Naive thymus-derived CD4-positive, alpha-beta T cell (primary cell): Measurements from ENCODE around the gene NCAM1. TPM values are rescaled to one million over a fixed set of nuclear protein-coding genes. Genes with fewer than 3 reads are reported as not detected.

ENCODE experiments used
- ATAC-seq: fragments of 150-1000 bp; cut with Tn5 transposase; 2 replicates; pipeline ENCODE4 v1.10.0; 2021; ENCODE audit warnings: mild to moderate bottlenecking, moderate library complexity
- CTCF ChIA-PET: fragments of 350-600 bp; sonication (Branson Sonifier 250); formaldehyde crosslinking; loops from one replicate; lab custom pipeline; 2021; ENCODE audit warnings: antibody characterized with exemption; lab: Charles Lee
- POLR2A ChIA-PET: fragments of 350-600 bp; sonication (Branson Sonifier 250); formaldehyde crosslinking; loops from one replicate; lab custom pipeline; 2021; ENCODE audit warnings: antibody characterized with exemption, inconsistent platforms; lab: Charles Lee
- DNase-seq, 9 donors: peaks; one replicate each; pipeline versions ENCODE4 v3.0.0 to v3.0.0-alpha.2; 2020 to 2022; ENCODE audit warnings: mixed read lengths in 1 of 9
- H3K27ac ChIP-seq: one replicate; pipeline ENCODE4 v1.7.0; 2013; ENCODE audit warnings: mild to moderate bottlenecking, low read depth, low read length, moderate library complexity
- H3K27me3 ChIP-seq, 2 donors: one replicate each; pipeline ENCODE4 v1.7.0; 2013; ENCODE audit warnings: low read length in 2 of 2, mild to moderate bottlenecking in 2 of 2, moderate library complexity in 2 of 2; ENCODE audit not compliant: control insufficient read depth in 2 of 2, insufficient read depth in 2 of 2
- H3K36me3 ChIP-seq, 3 experiments: 1 replicate in 2 of 3; 2 replicates in 1 of 3; pipeline ENCODE4 v1.7.0; 2013; ENCODE audit warnings: low read length in 3 of 3, mild to moderate bottlenecking in 3 of 3, moderate library complexity in 1 of 3; ENCODE audit not compliant: insufficient read depth in 3 of 3, control insufficient read depth in 2 of 3
- H3K4me1 ChIP-seq, 2 donors: one replicate each; pipeline ENCODE4 v1.7.0; 2013; ENCODE audit warnings: low read length in 2 of 2, mild to moderate bottlenecking in 2 of 2, moderate library complexity in 1 of 2; ENCODE audit not compliant: control insufficient read depth in 2 of 2, insufficient read depth in 2 of 2
- H3K4me3 ChIP-seq: 2 replicates; pipeline ENCODE4 v1.7.0; 2013; ENCODE audit warnings: mild to moderate bottlenecking, low read length
- H3K9me3 ChIP-seq, 3 experiments: 1 replicate in 2 of 3; 2 replicates in 1 of 3; pipeline ENCODE4 v1.7.0; 2013; ENCODE audit warnings: low read length in 3 of 3; ENCODE audit not compliant: control insufficient read depth in 2 of 3
- H3K27ac Mint-ChIP-seq, 9 donors: one replicate each; pipeline ENCODE4 v1.8.0; 2020 to 2022; ENCODE audit warnings: mixed read lengths in 9 of 9, mild to moderate bottlenecking in 8 of 9, moderate library complexity in 5 of 9, inconsistent platforms in 2 of 9
- H3K27me3 Mint-ChIP-seq, 5 donors: one replicate each; pipeline ENCODE4 v1.8.0; 2021 to 2022; ENCODE audit warnings: mixed read lengths in 5 of 5, mild to moderate bottlenecking in 1 of 5
- H3K36me3 Mint-ChIP-seq, 5 donors: one replicate each; pipeline ENCODE4 v1.8.0; 2020 to 2022; ENCODE audit warnings: mixed read lengths in 5 of 5, mild to moderate bottlenecking in 3 of 5, inconsistent platforms in 1 of 5
- H3K4me1 Mint-ChIP-seq, 7 donors: one replicate each; pipeline ENCODE4 v1.8.0; 2020 to 2022; ENCODE audit warnings: mixed read lengths in 7 of 7, mild to moderate bottlenecking in 3 of 7, inconsistent platforms in 1 of 7
- H3K4me3 Mint-ChIP-seq, 10 donors: one replicate each; pipeline ENCODE4 v1.8.0; 2020 to 2022; ENCODE audit warnings: mild to moderate bottlenecking in 10 of 10, mixed read lengths in 10 of 10, moderate library complexity in 6 of 10, inconsistent platforms in 2 of 10
- H3K9me3 Mint-ChIP-seq, 11 donors: one replicate each; pipeline ENCODE4 v1.8.0; 2020 to 2022; ENCODE audit warnings: mixed read lengths in 11 of 11, mild to moderate bottlenecking in 4 of 11, inconsistent platforms in 1 of 11, moderate library complexity in 1 of 11
- intact Hi-C, 2 donors: fragments of 100-400 bp; cut with micrococcal nuclease; formaldehyde crosslinking; loops; one replicate each; pipeline ENCODE4 v1.15.1; 2023
- polyA plus RNA-seq, 2 donors: library from polyadenylated mRNA; unstranded; fragments of 300-500 nt; fragmentation: Illumina TruSeq; gene quantifications; one replicate each; pipeline ENCODE4 v1.2.3, GENCODE V29; 2021
- total RNA-seq, 6 experiments: library from RNA in 5 of 6; stranded (reverse) in 5 of 6; gene quantifications; 1 replicate in 5 of 6; 2 replicates in 1 of 6; pipeline ENCODE4 v1.2.3 and lab custom pipeline; 2021 to 2026

NCAM1 gene
- total and polyA plus RNA-seq, 7 experiments from 2014 or later: 0.06 to 18.8 (median 1.0) TPM; not detected in 2

DNA sequence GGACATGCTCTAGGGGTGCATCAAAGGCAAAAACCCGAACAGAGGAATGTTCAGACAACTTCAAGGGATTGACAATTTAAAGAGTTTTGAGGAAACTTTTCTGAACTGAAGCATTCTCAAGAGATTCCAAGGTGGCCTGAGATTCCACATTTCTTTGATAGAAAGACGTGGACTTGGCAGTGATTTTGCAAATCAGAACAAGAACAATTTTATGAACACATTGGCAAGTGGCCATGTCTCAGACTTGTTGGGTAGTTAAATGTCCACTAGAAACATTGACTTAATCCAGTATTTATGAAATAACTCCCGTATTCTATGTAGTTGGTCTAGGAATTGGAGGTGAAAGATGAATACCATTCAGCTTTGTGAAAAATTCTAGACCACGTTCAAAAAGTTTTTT lies 13.8 kb downstream of the NCAM1 start:
- no peak for DNase-seq
- Mint-ChIP-seq H3K36me3 (no peaks in the 10 kb centered on the region), H3K4me3 (no peak overlapping the region), H3K27ac (no peak overlapping the region), H3K27me3 (peaks cover 3 to 28% (median 18%) of the 10 kb centered on the region in 5 donors), H3K4me1 (no peaks in the 10 kb centered on the region), H3K9me3 (peaks cover 0 to 3% (median 0%) of the 10 kb centered on the region in 11 donors)
- H3K4me3 ChIP-seq: no peak overlapping the region
- no peak for ATAC-seq
- H3K27me3 ChIP-seq: no peaks in the 10 kb centered on the region
- no peaks in the 10 kb centered on the region for H3K36me3 ChIP-seq
- no peaks in the 10 kb centered on the region for H3K9me3 ChIP-seq
- CTCF ChIA-PET: no interaction called here
- POLR2A ChIA-PET: no interaction called here
- no peak overlapping the region for H3K27ac ChIP-seq
- no peaks in the 10 kb centered on the region for H3K4me1 ChIP-seq
- intact Hi-C loops: no loop called here

DNA sequence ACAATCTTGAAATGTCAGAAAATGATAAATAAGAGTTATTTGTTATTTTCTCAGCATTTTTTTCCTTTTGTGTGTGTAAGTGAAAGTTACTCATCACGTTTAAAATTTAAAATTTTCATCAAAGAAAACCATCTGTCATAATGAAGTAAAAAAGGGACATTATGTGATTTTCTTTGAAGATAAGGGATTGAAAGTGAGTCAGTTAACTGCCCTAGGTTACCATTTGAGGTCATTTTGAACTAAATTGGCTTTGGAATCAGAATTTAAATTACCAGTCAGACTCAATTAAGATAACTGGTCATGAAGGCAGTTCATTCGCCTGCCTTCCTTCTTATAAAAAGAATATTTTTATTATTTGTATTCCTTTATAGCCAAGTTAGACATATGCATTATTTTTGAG lies 14.3 kb downstream of the NCAM1 start:
- intact Hi-C loops: no loop called here
- Histone ChIP-seq H3K27ac (no peak overlapping the region), H3K4me1 (no peaks in the 10 kb centered on the region), H3K27me3 (no peaks in the 10 kb centered on the region), H3K36me3 (no peaks in the 10 kb centered on the region), H3K9me3 (no peaks in the 10 kb centered on the region), H3K4me3 (no peak overlapping the region)
- ATAC-seq (no peak), DNase-seq (no peak)
- no peaks in the 10 kb centered on the region for H3K36me3 Mint-ChIP-seq
- H3K4me1 Mint-ChIP-seq: no peaks in the 10 kb centered on the region
- peaks cover 0 to 28% (median 16%) of the 10 kb centered on the region in 5 donors for H3K27me3 Mint-ChIP-seq
- H3K9me3 Mint-ChIP-seq: peaks cover 0 to 3% (median 0%) of the 10 kb centered on the region in 11 donors
- CTCF ChIA-PET: no interaction called here
- H3K27ac Mint-ChIP-seq: no peak overlapping the region
- H3K4me3 Mint-ChIP-seq: no peak overlapping the region
- POLR2A ChIA-PET: no interaction called here

DNA sequence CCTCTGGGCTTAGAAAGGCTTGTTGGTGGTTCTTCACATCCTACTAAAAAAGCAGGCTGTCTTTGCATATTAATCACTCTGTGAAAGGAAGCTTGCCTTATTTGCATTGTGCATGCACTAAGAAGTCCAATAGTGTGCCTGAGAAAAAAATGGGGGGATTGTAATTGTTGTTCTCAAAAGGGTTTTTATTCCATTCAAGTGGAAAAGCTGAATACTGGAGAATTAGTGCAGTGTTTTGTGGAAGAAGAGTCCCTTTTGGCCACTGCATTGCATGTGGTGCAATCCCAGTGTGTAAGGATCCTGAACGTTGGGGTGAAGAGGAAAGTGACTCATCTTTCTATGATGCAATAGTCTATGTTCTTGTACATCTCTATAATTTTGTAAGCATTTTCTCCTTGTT lies 16.5 kb downstream of the NCAM1 start:
- H3K36me3 Mint-ChIP-seq: no peaks in the 10 kb centered on the region
- no peaks in the 10 kb centered on the region for H3K4me1 Mint-ChIP-seq
- peaks cover 0 to 9% (median 0%) of the 10 kb centered on the region in 11 donors for H3K9me3 Mint-ChIP-seq
- ChIA-PET POLR2A (no interaction called here), CTCF (no interaction called here)
- no peak overlapping the region for H3K4me3 ChIP-seq
- intact Hi-C loops: no loop called here
- peaks cover 3 to 42% (median 20%) of the 10 kb centered on the region in 5 donors for H3K27me3 Mint-ChIP-seq
- no peak overlapping the region for H3K27ac Mint-ChIP-seq
- H3K9me3 ChIP-seq: no peaks in the 10 kb centered on the region
- H3K4me1 ChIP-seq: no peaks in the 10 kb centered on the region
- no peak overlapping the region for H3K4me3 Mint-ChIP-seq
- no peaks in the 10 kb centered on the region for H3K27me3 ChIP-seq
- H3K36me3 ChIP-seq: no peaks in the 10 kb centered on the region
- DNase-seq (no peak), ATAC-seq (peak; percentile 59)
- H3K27ac ChIP-seq: no peak overlapping the region

DNA sequence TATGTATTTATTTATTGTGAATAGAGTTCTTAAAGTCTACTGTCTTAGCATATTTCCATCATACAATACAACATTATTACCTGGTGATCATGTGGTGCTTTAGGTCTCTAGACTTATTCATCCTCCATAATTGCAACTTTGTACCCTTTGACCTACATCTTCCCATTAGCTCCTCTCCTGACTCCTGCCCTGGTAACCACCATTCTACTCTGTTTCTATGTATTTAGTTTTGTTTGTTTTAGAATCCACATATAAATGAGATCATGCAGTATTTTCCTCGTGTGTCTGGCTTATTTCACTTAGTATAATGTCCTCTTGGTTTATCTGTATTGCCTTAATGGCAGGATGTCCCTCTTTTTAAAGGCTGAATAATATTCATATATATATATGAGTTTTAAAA lies 22.7 kb downstream of the NCAM1 start:
- H3K4me3 Mint-ChIP-seq: no peak overlapping the region

DNA sequence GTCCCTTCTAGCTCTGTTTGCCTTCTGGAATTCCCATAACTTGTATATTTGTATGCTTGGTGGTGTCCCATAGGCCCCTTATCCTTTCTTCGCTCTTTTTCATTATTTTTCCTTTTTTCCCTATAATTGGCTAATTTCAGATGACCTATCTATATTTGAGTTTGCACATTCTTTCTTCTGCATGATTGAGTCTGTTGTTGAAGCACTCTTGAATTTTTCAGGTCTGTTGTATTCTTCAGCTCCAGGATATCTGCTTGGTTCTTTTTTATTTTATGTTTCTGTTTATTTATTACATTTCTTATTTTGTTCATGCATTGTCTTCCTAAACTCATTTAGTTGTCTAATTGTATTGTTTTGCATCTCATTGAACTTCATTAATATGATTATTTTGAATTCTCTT lies 28.0 kb downstream of the NCAM1 start:
- H3K4me3 ChIP-seq: no peak overlapping the region
- peaks cover 0 to 7% (median 0%) of the 10 kb centered on the region in 5 donors for H3K36me3 Mint-ChIP-seq
- CTCF ChIA-PET: no interaction called here
- peaks cover 6 to 65% (median 15%) of the 10 kb centered on the region in 11 donors for H3K9me3 Mint-ChIP-seq
- no peaks in the 10 kb centered on the region for H3K4me1 Mint-ChIP-seq
- no peaks in the 10 kb centered on the region for H3K27me3 ChIP-seq
- no peaks in the 10 kb centered on the region for H3K9me3 ChIP-seq
- intact Hi-C loops: no loop called here
- POLR2A ChIA-PET: no interaction called here
- H3K27me3 Mint-ChIP-seq: peaks cover 0 to 15% (median 8%) of the 10 kb centered on the region in 5 donors
- H3K27ac ChIP-seq: no peak overlapping the region
- H3K4me1 ChIP-seq: no peaks in the 10 kb centered on the region
- H3K27ac Mint-ChIP-seq: no peak overlapping the region
- no peak overlapping the region for H3K4me3 Mint-ChIP-seq
- H3K36me3 ChIP-seq: no peaks in the 10 kb centered on the region
- no peak for ATAC-seq
- no peak for DNase-seq

More for the DNA sequence above, 22.7 kb downstream of the NCAM1 start:
- Histone ChIP-seq H3K4me3 (no peak overlapping the region), H3K27ac (no peak overlapping the region), H3K9me3 (no peaks in the 10 kb centered on the region), H3K27me3 (no peaks in the 10 kb centered on the region), H3K36me3 (no peaks in the 10 kb centered on the region), H3K4me1 (no peaks in the 10 kb centered on the region)
- Mint-ChIP-seq H3K36me3 (peaks cover 0 to under 1% (median 0%) of the 10 kb centered on the region in 5 donors), H3K27ac (no peak overlapping the region), H3K4me1 (no peaks in the 10 kb centered on the region), H3K9me3 (peaks cover 0 to 41% (median 10%) of the 10 kb centered on the region in 11 donors), H3K27me3 (peaks cover 2 to 25% (median 9%) of the 10 kb centered on the region in 5 donors)
- DNase-seq (no peak), ATAC-seq (no peak)
- ChIA-PET POLR2A (no interaction called here), CTCF (no interaction called here)
- intact Hi-C loops: no loop called here

DNA sequence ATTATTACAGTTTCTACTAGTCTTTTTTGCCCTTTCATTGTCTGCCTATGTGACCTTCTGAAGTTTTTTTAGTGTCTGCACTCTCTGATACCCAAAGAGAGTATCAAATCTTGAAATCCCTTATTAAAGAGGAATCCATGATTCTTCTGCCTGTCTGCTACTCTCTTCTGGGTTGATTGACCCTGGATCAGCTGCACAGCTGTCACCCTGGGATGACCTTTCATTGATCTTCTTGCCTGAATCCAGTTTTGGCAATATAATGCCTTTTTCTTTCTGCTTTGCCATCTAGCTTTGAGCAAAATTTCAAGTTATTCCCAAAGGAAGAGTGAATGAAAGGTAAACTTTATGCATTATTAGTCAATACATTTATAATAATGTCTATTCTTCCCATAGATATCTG lies 32.6 kb downstream of the NCAM1 start:
- Histone ChIP-seq H3K4me1 (no peaks in the 10 kb centered on the region), H3K27ac (no peak overlapping the region), H3K9me3 (no peaks in the 10 kb centered on the region), H3K36me3 (no peaks in the 10 kb centered on the region), H3K27me3 (peaks cover 0 to 6% of the 10 kb centered on the region in 2 donors), H3K4me3 (no peak overlapping the region)
- CTCF ChIA-PET: no interaction called here
- peaks cover 4 to 31% (median 10%) of the 10 kb centered on the region in 5 donors for H3K27me3 Mint-ChIP-seq
- POLR2A ChIA-PET: no interaction called here
- peaks cover 0 to 7% (median 0%) of the 10 kb centered on the region in 5 donors for H3K36me3 Mint-ChIP-seq
- DNase-seq (no peak), ATAC-seq (no peak)
- no peak overlapping the region for H3K27ac Mint-ChIP-seq
- intact Hi-C loops: no loop called here
- no peak overlapping the region for H3K4me3 Mint-ChIP-seq
- no peaks in the 10 kb centered on the region for H3K4me1 Mint-ChIP-seq
- peaks cover 6 to 25% (median 9%) of the 10 kb centered on the region in 11 donors for H3K9me3 Mint-ChIP-seq

DNA sequence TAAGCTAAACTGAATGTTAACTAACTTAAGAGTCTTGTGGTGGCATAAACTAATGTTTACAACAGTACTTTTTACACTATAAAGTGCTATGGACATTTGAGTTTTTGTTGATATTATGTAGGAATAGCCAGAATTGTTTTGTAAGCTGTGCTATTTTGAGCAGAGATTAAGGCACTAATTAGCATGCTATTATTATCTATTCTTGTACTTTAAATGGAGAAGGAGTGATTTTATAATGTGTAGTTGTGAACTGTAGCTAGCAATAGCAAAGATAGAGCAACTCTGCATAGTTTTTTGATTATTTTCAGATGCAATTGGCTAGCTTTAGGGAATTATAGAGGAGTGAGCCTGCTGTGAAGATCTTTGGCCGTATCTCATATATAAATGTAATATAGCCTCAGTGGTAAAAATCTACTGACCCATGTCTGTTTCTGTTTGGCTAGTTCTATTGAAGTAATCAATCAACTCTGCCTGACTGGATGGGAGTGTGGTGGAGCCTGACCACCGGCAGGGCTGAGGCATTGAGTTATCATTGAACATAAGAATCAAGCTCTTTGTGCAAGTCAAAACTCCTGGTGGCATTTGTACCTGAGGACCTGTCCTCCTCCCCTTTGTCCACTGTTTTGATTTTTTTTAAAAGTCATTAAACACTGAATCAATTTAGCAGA lies 34.3 kb downstream of the NCAM1 start:
- ChIA-PET POLR2A (no interaction called here), CTCF (no interaction called here)
- no peak overlapping the region for H3K4me3 Mint-ChIP-seq
- H3K4me1 Mint-ChIP-seq: no peaks in the 10 kb centered on the region
- H3K4me3 ChIP-seq: no peak overlapping the region
- no peaks in the 10 kb centered on the region for H3K4me1 ChIP-seq
- peaks cover 0 to 6% of the 10 kb centered on the region in 2 donors for H3K27me3 ChIP-seq
- no peak for ATAC-seq
- H3K36me3 ChIP-seq: no peaks in the 10 kb centered on the region
- no peak overlapping the region for H3K27ac ChIP-seq
- no peak for DNase-seq
- intact Hi-C loops: no loop called here
- no peak overlapping the region for H3K27ac Mint-ChIP-seq
- H3K9me3 Mint-ChIP-seq: peaks cover 0 to 12% (median 3%) of the 10 kb centered on the region in 11 donors
- H3K27me3 Mint-ChIP-seq: peaks cover 5 to 25% (median 16%) of the 10 kb centered on the region in 5 donors
- H3K9me3 ChIP-seq: no peaks in the 10 kb centered on the region
- H3K36me3 Mint-ChIP-seq: no peaks in the 10 kb centered on the region
